HG02759 (cell line): ENCODE results near the gene WWOX.

Source experiments
- ATAC-seq: cut with Tn5 transposase; IDR thresholded peaks from one replicate; pipeline ENCODE4 v1.9.1; 2021; ENCODE audit warnings: mild to moderate bottlenecking, moderate library complexity; ENCODE audit not compliant: unreplicated experiment

The WWOX gene

GRCh38 chr16:79097771-79098170, 998.3 kb downstream of the WWOX start:
- no peak for ATAC-seq

GRCh38 chr16:79098907-79099306, 999.5 kb downstream of the WWOX start:
- no peak for ATAC-seq

DNA sequence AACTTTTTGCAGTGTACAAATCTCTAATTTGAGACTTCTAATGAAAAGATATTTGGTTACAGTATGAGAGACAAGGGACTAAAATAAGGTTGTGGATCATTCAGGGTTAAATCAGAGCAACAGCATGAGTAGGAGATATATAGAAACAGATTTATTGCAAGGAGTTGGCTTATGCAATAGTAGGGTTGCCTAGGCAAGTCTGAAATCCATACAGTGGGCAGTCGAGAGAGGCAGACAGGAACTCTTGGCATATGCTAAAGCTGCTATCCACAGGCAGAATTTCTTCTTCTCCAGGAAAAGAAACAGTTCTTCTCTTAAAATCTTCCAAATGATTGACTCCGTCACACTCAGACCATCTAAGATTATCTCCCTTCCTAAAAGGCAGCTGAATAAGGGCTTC, 1000.3 kb downstream of the WWOX start:
- ATAC-seq: no peak

DNA sequence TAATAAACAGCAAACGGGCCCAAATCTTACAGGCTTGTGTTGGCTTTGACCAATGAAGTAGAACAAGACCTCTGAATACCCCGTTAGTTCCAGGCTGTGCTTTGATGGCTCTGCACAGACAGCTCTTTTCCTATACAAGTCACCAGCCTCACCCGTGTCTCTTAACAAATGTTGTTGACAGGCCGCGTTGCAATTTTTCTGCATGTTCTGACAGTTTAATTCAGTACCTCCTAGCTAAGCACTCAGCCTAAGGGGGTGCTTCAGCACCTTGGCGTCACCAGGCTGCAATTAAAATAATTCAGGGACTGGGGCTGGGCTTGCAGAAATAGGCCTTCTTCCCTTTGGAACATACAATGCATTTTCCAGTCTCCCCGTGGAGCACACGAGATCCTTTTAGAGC, 1001.0 kb downstream of the WWOX start:
- no peak for ATAC-seq

GRCh38 chr16:79101491-79101890, 1002.0 kb downstream of the WWOX start:
- no peak for ATAC-seq

DNA sequence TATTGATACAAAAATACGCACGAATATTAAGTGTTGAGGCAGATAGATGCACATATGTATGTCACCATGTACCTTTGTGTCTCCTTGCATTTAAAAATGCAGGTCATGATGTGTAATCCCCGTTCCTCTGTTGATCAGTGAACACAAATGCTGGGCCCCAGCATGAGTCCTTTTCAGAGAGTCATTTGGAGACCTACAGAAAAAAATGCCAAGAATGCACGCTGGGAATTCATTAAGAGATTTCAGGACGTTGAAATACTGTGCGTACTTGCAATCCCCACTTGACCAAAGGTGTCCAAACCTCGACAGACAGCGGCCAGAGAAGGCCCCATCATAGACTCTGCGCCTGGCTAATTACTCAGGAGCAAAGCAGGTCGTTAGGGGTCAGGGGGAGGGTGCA, 1005.1 kb downstream of the WWOX start:
- no peak for ATAC-seq

DNA sequence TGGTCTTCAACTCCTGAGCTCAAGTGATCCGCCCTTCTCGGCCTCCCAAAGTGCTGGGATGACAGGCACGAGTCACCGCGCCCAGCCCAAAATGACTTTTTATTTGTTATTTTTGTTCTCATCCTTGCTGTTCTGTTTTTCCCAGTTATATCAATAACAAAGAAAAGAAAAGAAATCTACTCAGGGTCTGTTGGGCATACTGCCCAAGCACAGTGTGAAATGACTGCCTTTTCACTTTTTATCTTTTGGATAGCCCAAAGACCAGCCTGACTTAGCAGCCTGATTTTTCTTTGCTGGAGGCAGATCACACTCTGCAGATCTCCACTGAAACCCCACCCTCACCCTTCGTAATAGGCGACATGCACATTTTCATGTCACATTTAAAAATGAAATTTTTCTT, 1007.8 kb downstream of the WWOX start:
- no peak for ATAC-seq

- no peak for ATAC-seq
These were observed 1010.3 kb downstream of the WWOX start for GRCh38 chr16:79109771-79110170.

- no peak for ATAC-seq
These were observed 1010.8 kb downstream of the WWOX start for GRCh38 chr16:79110242-79110641.

DNA sequence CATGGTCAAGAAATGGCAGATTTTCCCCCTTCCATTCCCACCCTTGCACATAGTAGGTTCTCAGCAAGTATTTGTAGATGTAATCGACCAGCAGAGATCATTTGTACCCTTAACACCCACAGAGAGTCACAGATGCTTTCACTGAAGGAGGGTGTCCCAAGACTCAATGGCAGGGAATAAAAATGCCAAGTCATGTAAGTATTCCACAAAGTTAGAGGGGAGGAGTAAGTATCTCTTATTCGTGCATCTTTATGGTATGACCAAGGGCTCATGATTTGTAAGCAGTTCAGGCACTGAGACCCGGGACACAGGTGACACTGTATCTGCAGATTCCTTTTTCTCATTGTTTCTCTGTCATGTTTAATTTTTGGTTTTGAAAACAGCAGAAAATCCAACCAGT, 1011.5 kb downstream of the WWOX start:
- ATAC-seq: no peak

GRCh38 chr16:79112462-79112861, 1013.0 kb downstream of the WWOX start:
- ATAC-seq: no peak

DNA sequence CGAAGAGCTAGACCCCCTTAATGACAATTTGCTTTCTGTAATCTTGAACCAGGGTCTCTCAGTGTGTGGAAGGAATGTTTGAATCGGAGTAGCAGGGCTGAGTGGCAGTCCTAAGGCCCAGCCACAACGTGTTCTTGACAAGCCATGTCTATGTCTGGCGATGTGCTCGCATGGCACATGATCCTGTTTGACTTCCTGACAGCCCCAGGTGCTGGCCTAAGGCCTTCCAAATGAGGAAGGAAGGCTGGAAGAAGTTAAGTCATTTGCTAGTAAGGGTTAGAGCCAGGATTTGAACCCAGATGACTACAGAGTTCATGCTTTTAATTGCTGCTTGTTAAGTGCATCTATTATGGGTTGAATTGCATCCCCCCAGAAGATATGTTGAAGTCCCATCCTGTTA, 1014.4 kb downstream of the WWOX start:
- ATAC-seq: no peak

DNA sequence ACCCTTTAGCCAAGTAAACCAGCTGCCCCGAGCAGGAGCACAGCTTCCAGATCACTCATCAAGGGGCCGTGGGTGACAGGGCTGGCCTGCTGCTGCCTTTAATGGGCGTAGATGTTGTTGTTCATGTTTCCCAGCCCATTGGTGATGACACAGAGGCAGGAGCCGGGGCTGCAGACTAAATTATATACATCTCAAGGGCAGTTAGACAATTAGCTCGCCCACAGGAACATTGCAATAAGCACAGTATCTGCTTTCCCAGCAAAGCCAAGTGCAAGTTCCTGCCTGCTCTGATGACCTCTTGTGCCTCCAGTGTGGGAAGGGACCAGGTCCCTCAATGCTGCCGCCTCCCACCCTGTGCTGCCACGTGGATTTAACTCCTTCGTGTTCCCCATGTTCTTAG, 1015.3 kb downstream of the WWOX start:
- ATAC-seq: no peak

DNA sequence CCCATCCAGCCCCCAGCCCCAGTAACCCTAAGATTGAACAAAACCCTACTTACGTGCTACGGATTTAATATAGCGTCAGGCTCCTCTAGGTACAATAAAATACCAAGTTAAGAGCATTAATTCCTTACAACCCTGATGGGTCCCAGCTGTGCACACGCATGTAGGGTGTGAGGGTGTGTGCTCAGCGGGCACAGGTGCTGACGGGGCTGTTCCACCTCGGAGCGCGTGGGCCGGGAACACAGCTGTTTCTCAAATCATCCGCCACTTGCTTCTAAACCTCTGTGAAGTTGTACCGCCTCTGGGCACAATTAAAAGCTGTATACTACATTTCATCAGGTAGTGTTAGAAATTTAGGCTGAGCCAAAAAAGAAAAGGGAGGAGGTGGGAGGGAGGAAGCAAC, 1022.5 kb downstream of the WWOX start:
- ATAC-seq: no peak

DNA sequence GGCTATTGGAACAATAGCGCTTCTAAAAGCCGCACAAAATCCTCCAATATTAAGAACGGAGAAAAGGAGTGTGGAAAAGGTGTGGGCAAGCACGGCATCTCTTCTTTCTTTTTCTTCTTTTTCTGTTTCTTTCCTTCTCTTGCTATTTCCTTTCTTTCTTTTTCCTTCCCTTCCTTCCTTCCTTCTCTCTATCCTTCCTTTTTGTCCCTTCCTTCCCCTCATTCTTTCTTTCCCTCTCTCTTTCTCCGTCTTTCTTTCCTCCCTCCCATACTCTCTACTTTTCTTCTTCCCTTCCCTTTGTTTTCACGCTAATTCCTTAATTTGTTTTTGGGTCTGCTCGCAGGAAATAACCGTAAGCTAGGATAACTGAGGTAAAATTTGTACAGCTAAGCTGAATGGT, 1022.9 kb downstream of the WWOX start:
- ATAC-seq: no peak

GRCh38 chr16:79124016-79124756, 1024.7 kb downstream of the WWOX start:
- ATAC-seq: no peak

DNA sequence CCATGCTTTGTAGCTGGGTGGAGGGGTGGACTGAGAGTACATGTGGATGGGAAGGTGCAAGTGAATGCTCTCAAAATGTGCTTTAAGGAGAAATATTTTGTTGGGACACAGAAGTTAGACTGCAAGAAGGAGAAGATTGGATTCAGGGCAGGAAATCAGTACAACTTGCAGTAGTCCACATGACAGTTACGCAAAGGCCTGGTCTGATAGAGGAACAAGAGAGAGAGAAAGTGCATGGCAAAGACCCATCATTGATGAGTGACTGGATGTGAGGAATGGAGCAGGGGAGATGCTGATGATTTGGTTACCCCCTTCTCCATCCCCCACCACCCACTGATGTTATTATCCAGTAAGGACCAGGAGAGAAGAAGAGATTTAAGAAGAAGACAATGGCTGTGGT, 1028.3 kb downstream of the WWOX start:
- no peak for ATAC-seq

GRCh38 chr16:79128706-79129105, 1029.3 kb downstream of the WWOX start:
- ATAC-seq: no peak

GRCh38 chr16:79130616-79131015, 1031.2 kb downstream of the WWOX start:
- ATAC-seq: no peak

- ATAC-seq: no peak
These were observed 1032.0 kb downstream of the WWOX start for GRCh38 chr16:79131321-79132075.

DNA sequence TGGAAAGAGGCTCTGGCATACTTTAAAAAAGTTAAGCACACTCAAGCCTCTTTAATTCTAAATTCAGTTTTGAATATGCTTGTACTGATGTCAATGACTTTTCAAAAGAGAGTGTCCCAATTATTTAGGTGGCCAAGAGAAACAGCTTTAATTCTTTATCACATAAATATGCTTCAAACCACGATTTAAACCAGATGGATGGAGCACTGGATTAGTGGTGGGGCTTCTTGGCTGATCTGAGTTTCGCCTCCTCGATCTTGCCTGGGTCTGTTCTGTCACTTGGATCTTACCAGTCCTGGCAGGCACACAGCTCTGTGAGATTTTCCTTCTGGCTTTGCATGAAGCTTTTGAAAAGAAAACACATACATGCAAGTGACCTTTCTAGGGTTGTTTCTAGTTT, 1033.2 kb downstream of the WWOX start:
- no peak for ATAC-seq

- no peak for ATAC-seq
These were observed 1034.8 kb downstream of the WWOX start for GRCh38 chr16:79134300-79134699.

GRCh38 chr16:79136955-79137354, 1037.5 kb downstream of the WWOX start:
- ATAC-seq: no peak
